ENCODE measurements around the gene MBD5. TPM values are rescaled to one million over a fixed set of nuclear protein-coding genes. Genes with fewer than 3 reads are reported as not detected.

Gene MBD5
- total RNA-seq, 1 experiment from 2014 or later, result 12.6 TPM

DNA sequence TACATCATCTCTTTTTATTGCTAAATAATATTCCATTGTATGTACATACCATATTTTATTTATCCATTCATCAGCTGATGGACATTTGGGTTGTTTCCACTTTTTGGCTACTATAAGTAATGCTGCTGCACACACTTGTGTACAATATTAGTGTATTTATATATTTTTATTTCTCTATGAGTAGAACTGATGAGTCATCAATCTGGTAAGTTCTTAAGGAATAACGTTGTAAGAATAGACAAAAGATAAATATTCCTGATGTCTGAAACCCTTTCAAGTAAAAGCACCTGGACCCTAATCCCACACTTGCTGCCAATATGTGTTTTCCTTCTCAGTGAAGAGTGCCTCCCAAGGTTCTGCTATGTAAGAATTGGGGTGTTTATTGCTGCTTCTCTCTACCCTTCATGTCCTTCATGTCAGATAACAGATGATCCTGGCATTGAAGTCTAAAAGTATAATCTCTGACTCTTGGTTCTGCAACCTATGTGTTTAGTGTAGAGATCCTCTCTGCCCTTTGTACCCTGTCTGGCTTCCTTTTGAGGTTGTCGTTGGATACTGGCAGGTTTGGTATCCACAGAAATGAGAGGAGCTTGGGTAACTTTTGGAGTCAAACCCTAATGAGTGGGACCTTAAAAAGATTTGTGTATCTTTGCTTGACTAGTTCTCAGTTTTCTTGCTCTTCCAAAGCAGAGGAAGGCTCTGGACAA is 330.7 kb downstream of the MBD5 start:
- H3K4me3 ChIP-seq, result no peak overlapping the region
- H3K36me3 ChIP-seq, result no peaks in the 10 kb centered on the region
- H3K27me3 ChIP-seq (replicated peaks), result no peaks in the 10 kb centered on the region
- no peak for DNase-seq (ENCODE audit: low read depth in 1 of 2, low spot score in 2 of 2)
- H3K9me3 ChIP-seq (replicated peaks), result no peaks in the 10 kb centered on the region
- no peak overlapping the region for H3K27ac ChIP-seq
- no peaks in the 10 kb centered on the region for H3K4me1 ChIP-seq (replicated peaks)

DNA sequence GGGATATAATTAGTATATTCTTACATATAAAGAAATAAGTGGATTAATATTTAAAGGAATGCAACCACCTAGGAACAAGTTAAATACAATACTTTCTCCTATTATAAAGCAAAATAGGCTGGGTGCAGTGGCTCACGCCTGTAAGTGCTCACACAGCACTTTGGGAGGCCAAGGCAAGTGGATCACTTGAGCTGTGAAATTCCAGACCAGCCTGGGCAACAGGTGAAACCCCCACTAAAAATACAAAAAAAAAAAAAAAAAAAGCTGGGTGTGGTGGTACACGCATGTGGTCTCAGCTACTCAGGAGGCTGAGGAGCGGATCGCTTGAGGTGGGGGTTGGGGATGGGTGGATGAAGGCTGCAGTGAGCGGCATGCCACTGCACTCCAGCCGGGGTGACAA is 337.5 kb downstream of the MBD5 start:
- Histone ChIP-seq H3K9me3 (replicated peaks) (no peaks in the 10 kb centered on the region), H3K27me3 (replicated peaks) (no peaks in the 10 kb centered on the region; the same call in 1 of the 2 replicates), H3K4me3 (no peak overlapping the region), H3K36me3 (no peaks in the 10 kb centered on the region), H3K27ac (no peak overlapping the region), H3K4me1 (replicated peaks) (no peaks in the 10 kb centered on the region)
- no peak for DNase-seq (ENCODE audit: low read depth in 1 of 2, low spot score in 2 of 2)

DNA sequence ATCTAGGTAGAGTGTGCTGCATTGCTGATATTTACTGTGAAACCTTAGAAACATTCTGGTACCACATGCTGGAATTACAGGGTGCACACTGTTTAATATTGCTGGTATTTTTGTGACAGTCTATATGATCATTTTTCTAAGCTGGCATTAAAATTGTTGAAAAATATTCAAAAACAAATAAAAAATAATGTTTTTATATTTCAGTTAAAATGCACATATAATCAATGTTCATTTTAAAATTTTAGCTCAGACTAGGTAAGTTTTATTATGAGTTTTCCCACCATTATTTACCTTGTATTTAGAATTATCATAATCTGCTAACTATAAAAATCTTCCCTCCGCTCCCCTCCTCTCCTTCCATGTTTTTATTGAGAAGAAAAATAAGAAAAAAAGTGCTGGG is 339.8 kb downstream of the MBD5 start:
- DNase-seq (ENCODE audit: low read depth in 1 of 2, low spot score in 2 of 2), result no peak
- H3K36me3 ChIP-seq, result no peaks in the 10 kb centered on the region
- H3K4me3 ChIP-seq, result no peak overlapping the region
- no peak overlapping the region for H3K27ac ChIP-seq
- H3K9me3 ChIP-seq (replicated peaks), result no peaks in the 10 kb centered on the region
- H3K27me3 ChIP-seq (replicated peaks), result no peaks in the 10 kb centered on the region; the same call in 1 of the 2 replicates
- H3K4me1 ChIP-seq (replicated peaks), result no peaks in the 10 kb centered on the region

DNA sequence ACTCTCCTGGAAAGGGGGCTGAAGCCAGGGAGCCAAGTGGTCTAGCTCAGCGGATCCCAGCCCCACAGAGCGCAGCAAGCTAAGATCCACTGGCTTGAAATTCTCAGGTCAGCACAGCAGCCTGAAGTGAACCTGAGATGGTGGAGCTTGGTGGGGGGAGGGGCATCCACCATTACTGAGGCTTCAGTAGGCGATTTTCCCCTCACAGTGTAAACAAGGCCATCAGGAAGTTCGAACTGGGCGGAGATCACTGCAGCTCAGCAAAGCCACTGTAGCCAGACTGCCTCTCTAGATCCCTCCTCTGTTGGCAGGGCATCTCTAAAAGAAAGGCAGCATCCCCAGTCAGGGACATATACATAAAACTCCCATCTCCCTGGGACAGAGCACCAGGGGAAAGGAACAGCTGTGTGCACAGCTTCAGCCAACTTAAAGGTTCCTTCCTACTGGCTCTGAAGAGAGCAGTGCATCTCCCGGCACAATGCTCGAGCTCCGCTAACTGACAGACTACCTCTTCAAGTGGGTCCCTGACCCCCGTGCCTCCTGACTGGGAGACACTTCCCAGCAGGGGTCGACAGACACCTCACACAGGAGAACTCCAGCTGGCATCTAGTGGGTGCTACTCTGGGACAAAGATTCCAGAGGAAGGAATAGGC is 341.4 kb downstream of the MBD5 start:
- Histone ChIP-seq H3K4me3 (no peak overlapping the region), H3K27ac (no peak overlapping the region), H3K27me3 (replicated peaks) (no peaks in the 10 kb centered on the region; the same call in 1 of the 2 replicates), H3K4me1 (replicated peaks) (no peaks in the 10 kb centered on the region), H3K9me3 (replicated peaks) (no peaks in the 10 kb centered on the region), H3K36me3 (no peaks in the 10 kb centered on the region)
- no peak for DNase-seq (ENCODE audit: low read depth in 1 of 2, low spot score in 2 of 2)

DNA sequence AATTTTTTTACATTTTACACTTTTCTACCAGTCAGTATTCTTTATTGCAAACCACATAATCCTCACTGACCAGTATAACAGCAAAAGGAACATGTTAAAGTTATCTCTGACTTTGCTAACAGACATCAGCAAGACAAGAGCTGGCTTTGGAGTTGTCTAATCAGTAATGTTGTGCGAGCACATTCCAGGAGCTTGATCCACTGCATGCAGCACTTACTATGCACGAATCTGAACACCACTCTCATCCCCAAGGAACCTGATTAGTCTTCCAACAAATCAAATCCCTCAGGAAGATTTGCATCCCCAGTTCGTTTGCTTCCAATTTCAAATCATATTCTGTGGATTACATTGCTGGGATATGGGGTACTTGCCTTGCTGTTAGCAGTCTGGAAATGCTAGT is 354.3 kb downstream of the MBD5 start:
- Histone ChIP-seq H3K4me3 (no peak overlapping the region), H3K27ac (no peak overlapping the region), H3K36me3 (no peaks in the 10 kb centered on the region), H3K4me1 (replicated peaks) (no peaks in the 10 kb centered on the region), H3K9me3 (replicated peaks) (no peaks in the 10 kb centered on the region), H3K27me3 (replicated peaks) (no peaks in the 10 kb centered on the region)
- DNase-seq (ENCODE audit: low read depth in 1 of 2, low spot score in 2 of 2), result no peak

DNA sequence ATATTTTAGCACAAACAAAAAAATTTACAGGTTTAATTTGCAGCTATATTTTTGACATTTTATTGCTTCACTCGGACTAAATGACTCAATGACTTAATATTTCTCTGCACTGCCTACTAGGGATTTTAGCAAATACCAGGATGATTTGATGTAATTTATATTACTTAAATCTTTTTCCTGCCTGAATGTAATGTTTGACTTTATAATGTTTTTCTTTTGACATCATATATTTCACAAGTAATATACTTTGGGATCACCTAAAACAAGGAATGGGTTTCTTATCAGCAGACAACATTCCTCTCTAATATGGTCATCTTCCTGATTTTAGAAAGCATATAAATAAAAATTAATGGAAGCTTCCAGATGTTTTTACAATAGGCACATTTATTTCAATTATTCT is 370.4 kb downstream of the MBD5 start:
- Histone ChIP-seq H3K4me1 (replicated peaks) (no peaks in the 10 kb centered on the region), H3K27me3 (replicated peaks) (no peaks in the 10 kb centered on the region), H3K4me3 (no peak overlapping the region), H3K27ac (no peak overlapping the region), H3K36me3 (no peaks in the 10 kb centered on the region), H3K9me3 (replicated peaks) (no peaks in the 10 kb centered on the region)
- no peak for DNase-seq (ENCODE audit: low read depth in 1 of 2, low spot score in 2 of 2)

DNA sequence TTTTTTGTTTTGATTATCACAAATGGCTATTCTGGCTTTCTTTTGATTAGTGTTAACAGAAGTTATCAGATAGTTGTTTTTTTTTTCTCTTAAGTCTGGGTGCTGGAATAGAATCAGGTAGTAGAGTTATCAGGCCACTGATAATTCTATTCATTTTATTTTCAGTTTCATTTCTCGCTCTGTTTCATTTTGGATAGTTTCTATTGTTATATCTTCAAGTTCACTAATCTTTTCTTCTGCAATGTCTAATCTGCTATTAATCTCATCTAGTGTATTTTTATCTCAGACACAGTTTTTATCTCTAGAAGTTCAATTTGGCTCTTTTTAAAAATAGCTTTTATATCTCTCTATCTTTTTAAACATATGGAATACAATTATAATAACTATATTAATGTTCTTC is 381.9 kb downstream of the MBD5 start:
- DNase-seq (ENCODE audit: low read depth in 1 of 2, low spot score in 2 of 2), result no peak
- Histone ChIP-seq H3K27ac (no peak overlapping the region), H3K36me3 (no peaks in the 10 kb centered on the region), H3K4me1 (replicated peaks) (no peaks in the 10 kb centered on the region), H3K9me3 (replicated peaks) (no peaks in the 10 kb centered on the region), H3K4me3 (no peak overlapping the region), H3K27me3 (replicated peaks) (no peaks in the 10 kb centered on the region)

DNA sequence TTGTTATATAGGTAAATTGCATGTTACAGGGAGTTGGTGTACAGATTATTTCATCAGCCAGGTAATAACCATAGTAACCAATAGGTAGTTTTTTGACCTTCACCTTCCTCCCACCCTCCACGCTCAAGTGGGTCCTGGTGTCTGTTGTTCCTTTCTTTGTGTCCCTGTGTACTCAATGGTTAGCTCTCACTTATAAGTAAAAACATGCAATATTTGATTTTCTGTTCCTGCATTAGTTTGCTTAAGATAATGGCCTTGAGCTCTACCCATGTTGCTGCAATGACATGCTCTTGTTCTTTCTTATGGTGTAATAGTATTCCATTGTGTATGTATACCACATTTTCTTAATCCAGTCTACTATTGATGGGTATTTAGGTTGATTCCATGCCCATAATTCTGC is 390.0 kb downstream of the MBD5 start:
- Histone ChIP-seq H3K27me3 (replicated peaks) (no peaks in the 10 kb centered on the region), H3K36me3 (no peaks in the 10 kb centered on the region), H3K4me3 (no peak overlapping the region), H3K4me1 (replicated peaks) (no peaks in the 10 kb centered on the region), H3K27ac (no peak overlapping the region), H3K9me3 (replicated peaks) (peaks cover 4% of the 10 kb centered on the region; the same call in 1 of the 2 replicates)
- no peak for DNase-seq (ENCODE audit: low read depth in 1 of 2, low spot score in 2 of 2)

DNA sequence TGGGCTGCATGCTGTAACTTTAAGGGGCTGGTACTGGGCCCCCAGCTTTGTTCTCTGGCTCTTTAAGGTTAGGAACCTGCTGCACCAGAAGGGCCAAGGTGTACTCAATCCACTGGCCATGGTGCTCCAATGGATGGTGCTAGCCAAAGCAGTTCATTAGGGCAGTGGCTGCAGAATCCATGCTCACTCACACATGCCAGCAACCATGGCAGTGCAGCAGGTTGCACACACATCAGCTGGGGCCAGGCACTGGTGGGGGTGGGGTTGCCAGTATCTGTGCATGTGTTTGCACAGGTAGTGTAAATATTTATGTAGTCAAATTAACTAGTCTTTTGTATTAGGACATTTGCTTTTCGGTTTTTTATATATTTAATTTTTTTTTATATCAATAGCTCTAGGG is 395.4 kb downstream of the MBD5 start:
- Histone ChIP-seq H3K27me3 (replicated peaks) (no peaks in the 10 kb centered on the region), H3K4me3 (no peak overlapping the region), H3K4me1 (replicated peaks) (no peaks in the 10 kb centered on the region), H3K36me3 (no peaks in the 10 kb centered on the region), H3K9me3 (replicated peaks) (peaks cover 4% of the 10 kb centered on the region; the same call in 1 of the 2 replicates), H3K27ac (no peak overlapping the region)
- no peak for DNase-seq (ENCODE audit: low read depth in 1 of 2, low spot score in 2 of 2)

DNA sequence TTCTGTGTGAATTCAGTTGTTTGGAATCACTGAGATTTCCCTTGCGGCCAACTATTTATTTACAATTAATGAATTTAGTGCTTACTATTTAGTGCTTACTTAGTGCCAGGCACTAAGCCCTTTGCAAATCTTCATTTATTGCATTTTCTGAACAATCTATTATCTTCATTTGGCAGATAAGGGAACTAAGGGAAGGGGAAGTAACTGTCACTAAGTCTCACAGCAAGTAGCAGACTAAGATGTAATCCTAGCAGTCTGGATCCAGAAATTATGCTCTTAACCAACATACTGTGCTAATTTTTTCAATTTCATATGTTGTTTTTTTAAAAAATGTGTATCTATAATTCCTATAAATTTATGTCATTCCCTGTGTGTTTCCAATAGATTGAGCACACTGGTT is 409.2 kb downstream of the MBD5 start:
- Histone ChIP-seq H3K27me3 (replicated peaks) (no peaks in the 10 kb centered on the region), H3K9me3 (replicated peaks) (no peaks in the 10 kb centered on the region), H3K36me3 (no peaks in the 10 kb centered on the region), H3K27ac (no peak overlapping the region), H3K4me3 (no peak overlapping the region), H3K4me1 (replicated peaks) (no peaks in the 10 kb centered on the region)
- DNase-seq (ENCODE audit: low read depth in 1 of 2, low spot score in 2 of 2), result no peak

DNA sequence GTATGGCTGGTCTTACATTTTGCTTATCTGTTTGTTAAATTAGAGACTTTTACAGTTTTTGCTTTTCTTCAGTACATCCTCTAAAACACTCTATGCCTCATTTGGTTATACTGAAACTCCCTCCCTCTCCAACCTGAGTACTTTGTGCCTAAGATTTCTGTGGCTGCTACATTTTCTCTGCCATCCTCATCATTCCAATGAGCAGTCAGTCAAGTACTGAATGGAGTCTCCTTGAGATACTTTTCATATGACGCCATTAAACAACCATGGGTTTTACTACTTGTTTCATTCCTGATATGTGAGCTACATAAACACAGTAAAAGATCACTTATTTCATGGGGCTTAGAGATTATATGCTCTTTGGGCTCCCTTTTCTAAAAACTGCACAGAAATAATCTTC is 427.0 kb downstream of the MBD5 start:
- H3K27me3 ChIP-seq (replicated peaks), result no peaks in the 10 kb centered on the region
- H3K9me3 ChIP-seq (replicated peaks), result no peaks in the 10 kb centered on the region
- no peak overlapping the region for H3K4me3 ChIP-seq
- no peak overlapping the region for H3K27ac ChIP-seq
- no peaks in the 10 kb centered on the region for H3K4me1 ChIP-seq (replicated peaks)
- no peaks in the 10 kb centered on the region for H3K36me3 ChIP-seq
- no peak for DNase-seq (ENCODE audit: low read depth in 1 of 2, low spot score in 2 of 2)

DNA sequence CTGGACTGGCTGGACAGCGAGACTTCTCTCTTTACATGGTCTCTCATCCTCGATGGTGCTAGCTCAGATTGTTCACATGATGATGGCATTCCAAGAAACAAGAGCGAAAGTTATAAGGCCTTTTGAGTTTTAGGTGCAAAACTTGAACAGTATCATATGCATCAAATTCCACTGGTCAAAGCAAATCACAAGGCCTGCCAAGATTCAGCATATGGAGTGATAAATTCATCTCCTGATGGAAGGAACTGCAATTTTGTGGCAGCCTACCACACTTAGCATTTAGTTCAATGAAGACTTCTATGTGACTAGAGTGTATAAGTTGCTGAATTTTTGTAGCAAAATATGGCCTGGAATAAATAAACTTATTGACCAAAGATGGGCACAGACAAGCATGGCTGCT is 429.6 kb downstream of the MBD5 start:
- H3K27ac ChIP-seq, result no peak overlapping the region
- no peaks in the 10 kb centered on the region for H3K36me3 ChIP-seq
- no peak for DNase-seq (ENCODE audit: low read depth in 1 of 2, low spot score in 2 of 2)
- H3K4me1 ChIP-seq (replicated peaks), result no peaks in the 10 kb centered on the region
- H3K4me3 ChIP-seq, result no peak overlapping the region
- H3K27me3 ChIP-seq (replicated peaks), result no peaks in the 10 kb centered on the region
- no peaks in the 10 kb centered on the region for H3K9me3 ChIP-seq (replicated peaks)

DNA sequence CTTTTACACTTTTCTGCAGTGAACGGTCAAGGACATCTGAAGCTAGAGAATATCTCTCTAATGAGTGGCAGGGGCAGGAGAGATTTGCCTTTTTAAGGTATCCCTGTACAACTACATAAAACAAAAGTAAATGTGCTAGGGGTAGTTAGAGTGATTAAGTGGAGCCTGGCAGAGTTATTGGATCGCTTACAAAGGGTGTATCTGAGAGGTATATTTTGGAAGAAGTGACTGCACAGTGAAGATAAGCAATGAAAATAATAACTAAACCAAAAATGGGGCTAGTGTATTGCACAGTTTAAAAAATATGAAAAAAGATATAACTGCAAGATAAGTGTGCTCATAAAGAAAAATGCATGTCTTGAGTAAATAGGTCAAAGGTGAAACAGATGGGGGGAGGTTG is 430.2 kb downstream of the MBD5 start:
- H3K4me3 ChIP-seq, result no peak overlapping the region
- no peak overlapping the region for H3K27ac ChIP-seq
- H3K36me3 ChIP-seq, result no peaks in the 10 kb centered on the region
- no peak for DNase-seq (ENCODE audit: low read depth in 1 of 2, low spot score in 2 of 2)
- H3K27me3 ChIP-seq (replicated peaks), result no peaks in the 10 kb centered on the region
- no peaks in the 10 kb centered on the region for H3K9me3 ChIP-seq (replicated peaks)
- H3K4me1 ChIP-seq (replicated peaks), result no peaks in the 10 kb centered on the region

DNA sequence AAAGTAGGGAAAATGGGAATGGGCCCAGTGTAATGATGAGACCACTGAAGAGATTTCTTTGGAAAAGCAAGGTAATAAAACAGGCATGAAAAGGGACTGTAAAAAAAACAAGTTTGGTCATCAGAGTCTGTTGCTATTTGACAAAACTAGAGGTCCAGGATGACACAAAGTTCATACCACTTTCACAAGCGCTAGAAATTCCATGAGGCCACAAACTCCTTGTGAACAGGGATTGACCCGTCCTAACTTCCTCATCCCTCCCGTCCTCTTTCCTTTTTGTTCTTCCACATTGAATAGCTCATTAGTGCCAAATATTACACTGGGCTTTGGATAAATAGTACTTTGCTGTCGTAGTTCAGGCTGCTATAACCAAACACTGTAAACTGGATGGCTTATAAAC is 434.9 kb downstream of the MBD5 start:
- H3K9me3 ChIP-seq (replicated peaks), result no peaks in the 10 kb centered on the region
- no peaks in the 10 kb centered on the region for H3K36me3 ChIP-seq
- H3K27ac ChIP-seq, result no peak overlapping the region
- no peak for DNase-seq (ENCODE audit: low read depth in 1 of 2, low spot score in 2 of 2)
- peaks cover 11% of the 10 kb centered on the region; the same call in 1 of the 2 replicates for H3K4me1 ChIP-seq (replicated peaks)
- no peak overlapping the region for H3K4me3 ChIP-seq
- no peaks in the 10 kb centered on the region for H3K27me3 ChIP-seq (replicated peaks)
